M059J (cell line): ENCODE data around the gene COX8C. TPM values are rescaled to one million over a fixed set of nuclear protein-coding genes. Genes with fewer than 3 reads are reported as not detected.

Experiments used
- DNase-seq: peaks from one replicate; pipeline ENCODE4 v3.0.0-alpha.2; 2012; ENCODE audit warnings: low read depth
- total RNA-seq: library from RNA; depleted of rRNA; stranded (reverse); fragments of >200 nt; shearing (Covaris generic); gene quantifications from 2 replicates; pipeline ENCODE4 v1.2.3, GENCODE V29; 2014; rRNA removed

The COX8C gene
- not detected in 2 replicates for total RNA-seq

- no peak for DNase-seq
Observed at GRCh38 chr14:93346926-93347721, at the start of gene COX8C. Gene COX8C (plus strand): TSS chr14:93347182. CDS start chr14:93347269, 87 bp downstream.

DNA sequence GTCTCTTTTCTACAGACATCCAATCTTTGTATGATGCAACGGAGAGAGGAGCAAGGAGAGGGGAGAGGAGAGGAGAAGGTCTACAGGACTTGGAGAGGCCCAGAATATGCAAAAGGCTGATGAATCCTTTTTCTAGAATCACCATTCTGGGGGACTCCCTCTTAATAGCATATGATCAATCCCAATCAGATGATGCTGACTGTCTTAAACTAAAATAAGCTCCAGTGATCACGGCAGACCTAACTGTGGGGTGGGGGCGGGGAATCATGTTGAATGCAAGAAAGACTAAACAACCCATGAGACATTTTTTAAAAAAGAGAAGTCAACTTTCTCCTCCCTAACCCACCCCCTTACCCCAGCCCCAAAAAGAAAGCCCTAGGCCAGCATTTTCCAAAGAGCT is 47.6 kb upstream of the COX8C start:
- DNase-seq: no peak

DNA sequence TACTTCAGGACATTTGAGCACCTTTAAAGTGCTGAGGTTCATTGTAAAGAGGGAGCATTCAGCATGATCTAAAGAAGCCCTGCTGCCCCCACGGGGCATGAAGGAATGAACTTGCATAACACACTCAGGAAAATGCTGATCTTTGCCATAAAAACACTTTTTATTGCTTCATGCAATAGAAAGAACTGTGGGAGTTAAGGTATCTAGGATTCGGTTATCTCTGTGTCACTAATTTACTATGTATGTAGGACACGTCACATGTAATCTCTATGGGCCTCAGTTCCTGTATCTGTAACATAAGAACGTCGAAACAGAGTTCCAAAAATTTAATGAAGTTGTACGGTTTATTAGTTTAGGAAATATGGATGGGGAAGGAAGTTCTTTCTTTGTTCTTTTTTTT is 47.1 kb upstream of the COX8C start:
- DNase-seq: no peak

DNA sequence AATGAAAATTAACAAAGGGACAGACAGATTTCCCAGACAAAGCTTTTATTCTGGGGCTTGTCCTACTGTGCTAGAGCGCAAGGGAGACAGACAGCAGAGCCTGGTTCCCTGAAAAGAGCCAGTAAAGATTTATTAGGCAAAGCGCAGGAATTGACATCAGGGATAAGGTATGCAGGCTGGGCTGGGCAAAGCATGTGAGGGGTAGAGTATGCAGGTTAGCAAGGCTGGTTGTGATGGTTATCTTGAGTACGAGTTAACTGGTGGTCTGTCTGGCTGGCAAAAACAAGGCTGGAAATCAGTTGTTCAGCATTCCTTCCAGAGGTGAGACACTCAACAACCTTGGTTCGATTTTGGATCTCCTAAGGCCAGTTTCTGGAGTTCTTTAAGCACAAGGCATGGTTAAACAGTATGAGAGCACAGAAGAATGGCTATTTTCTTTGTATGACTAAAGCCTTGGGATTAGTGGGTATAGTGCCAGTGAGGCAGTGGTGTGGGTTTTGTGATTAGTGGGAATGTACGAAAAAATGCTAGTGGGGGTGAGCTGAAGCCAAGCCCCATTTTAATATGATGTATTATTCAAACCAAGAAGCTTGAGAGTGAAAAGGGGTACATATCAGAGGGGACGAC is 45.0 kb upstream of the COX8C start:
- DNase-seq: peak; percentile 62

GRCh38 chr14:93302688-93303581 is 44.0 kb upstream of the COX8C start:
- no peak for DNase-seq

- DNase-seq: no peak
Observed at GRCh38 chr14:93303659-93304058, 43.3 kb upstream of the COX8C start.

GRCh38 chr14:93304771-93305170 is 42.2 kb upstream of the COX8C start:
- no peak for DNase-seq

- DNase-seq: no peak
Observed at GRCh38 chr14:93305725-93306418, 41.1 kb upstream of the COX8C start.

DNA sequence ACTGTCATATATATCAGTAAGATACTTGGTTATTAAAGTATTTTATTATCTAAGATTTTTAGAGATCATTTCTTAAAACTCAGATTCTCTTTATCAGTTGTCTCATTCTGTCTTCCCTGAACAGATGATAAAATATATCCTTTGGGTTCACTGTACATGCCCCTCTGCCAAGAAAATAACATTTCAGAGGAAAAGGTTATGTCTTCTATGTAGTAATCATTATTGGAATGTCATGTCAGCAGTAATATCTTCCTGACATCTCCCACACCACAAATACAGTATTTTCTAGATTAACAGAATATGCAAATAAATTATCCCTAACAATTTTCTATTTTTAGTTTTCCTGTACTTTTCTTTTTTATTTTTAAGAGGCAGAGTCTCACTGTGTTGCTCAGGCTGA is 40.2 kb upstream of the COX8C start:
- no peak for DNase-seq

DNA sequence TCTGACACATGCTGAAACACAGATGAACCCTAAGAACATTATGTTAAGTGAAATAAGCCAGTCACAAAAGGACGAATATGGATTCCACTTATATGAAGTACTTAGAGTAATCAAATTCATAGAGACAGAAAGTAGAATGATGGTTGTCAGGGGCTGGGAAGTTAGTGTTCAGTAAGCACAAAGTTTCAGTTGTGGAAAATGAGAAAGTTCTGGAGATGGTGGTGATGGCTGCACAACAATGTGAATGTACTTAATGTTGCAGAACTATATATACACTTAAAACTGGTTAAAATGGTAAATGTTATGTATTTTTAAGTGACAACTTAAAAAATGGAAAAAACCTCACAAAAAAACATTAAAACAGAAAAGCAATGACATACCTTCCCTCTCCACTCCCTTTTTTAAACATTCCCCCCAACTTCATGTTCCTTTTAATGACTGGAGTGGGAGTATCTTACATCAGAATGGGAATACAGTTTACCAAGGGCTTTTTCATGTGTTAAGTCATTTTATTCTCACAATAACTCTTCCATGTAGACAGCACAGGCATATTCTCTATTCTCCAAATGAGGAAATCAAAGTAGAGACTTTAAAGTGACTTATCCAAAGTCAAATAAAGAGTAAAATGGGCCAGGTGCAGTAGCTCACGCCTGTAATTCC is 38.2 kb upstream of the COX8C start:
- no peak for DNase-seq

DNA sequence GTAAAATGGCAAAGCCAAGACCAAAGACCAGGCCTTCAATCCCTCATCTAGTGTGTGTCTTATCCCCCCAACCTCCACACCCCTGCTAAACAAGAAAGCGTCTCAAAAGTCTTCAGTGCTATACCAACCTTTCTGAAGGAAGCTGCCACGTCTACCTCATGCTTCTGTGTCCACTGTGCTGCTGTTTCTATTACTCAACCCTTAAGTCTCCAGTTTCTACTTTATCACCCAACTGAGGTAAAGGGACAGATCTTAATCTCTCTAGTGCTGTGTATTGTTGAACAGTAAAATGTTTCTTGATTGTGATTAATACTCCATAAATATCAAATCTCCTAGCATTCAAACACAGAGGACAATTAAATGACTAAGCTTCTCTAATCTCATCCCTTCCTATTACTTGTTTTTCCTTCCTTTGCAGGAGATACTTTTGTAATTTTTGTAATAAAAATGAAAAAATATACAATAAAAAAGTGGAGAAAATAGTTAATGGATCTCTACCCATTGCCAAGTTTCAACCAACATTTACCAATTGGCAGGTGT is 37.5 kb upstream of the COX8C start:
- DNase-seq: peak; percentile 17

GRCh38 chr14:93311082-93311481 is 35.9 kb upstream of the COX8C start:
- no peak for DNase-seq

GRCh38 chr14:93315575-93315974 is 31.4 kb upstream of the COX8C start:
- no peak for DNase-seq

DNA sequence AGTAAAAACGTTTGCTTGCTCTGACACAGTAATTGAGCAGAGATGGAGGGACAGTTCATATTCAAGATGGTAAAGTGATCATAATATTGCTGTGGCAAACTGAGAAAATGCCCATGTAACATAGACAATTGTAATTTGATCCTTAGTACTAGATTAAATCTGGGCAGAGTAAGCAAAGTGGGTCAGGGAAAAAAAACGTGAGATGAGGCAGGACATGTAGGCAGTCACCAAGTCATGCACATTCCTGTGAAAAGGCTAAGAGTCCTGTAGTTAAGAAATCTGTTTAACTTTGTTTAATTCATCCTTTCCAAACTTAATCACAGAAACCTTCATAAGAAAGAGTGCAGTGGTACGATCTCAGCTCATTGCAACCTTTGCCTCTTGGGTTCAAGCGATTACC is 30.3 kb upstream of the COX8C start:
- DNase-seq: peak; percentile 44

- no peak for DNase-seq
Observed at GRCh38 chr14:93317210-93317874, 29.6 kb upstream of the COX8C start.

- DNase-seq: peak; percentile 56
Observed at GRCh38 chr14:93317875-93318807, 28.8 kb upstream of the COX8C start.

DNA sequence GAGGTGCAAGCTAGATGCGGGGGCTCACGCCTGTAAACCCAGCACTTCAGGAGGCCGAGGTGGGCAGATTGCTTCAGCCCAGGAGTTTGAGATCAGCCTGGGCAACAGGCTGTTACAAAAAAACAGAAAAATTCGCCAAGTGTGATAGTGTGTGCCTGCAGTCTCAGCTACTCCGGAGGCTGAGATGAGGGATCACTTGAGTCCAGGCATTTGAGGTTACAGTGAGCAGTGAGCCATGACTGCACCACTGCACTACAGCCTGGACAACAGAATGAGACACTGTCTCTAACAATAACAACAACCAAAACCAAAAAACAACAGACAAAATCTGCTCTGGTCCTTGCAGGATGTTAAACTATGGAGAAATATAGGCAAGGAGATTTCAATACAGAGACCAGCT is 28.1 kb upstream of the COX8C start:
- peak; percentile 49 for DNase-seq

- DNase-seq: no peak
Observed at GRCh38 chr14:93319494-93319893, 27.5 kb upstream of the COX8C start.

GRCh38 chr14:93319958-93320357 is 27.0 kb upstream of the COX8C start:
- DNase-seq: no peak
